ENCODE measurements around the gene VIPR2.

DNA sequence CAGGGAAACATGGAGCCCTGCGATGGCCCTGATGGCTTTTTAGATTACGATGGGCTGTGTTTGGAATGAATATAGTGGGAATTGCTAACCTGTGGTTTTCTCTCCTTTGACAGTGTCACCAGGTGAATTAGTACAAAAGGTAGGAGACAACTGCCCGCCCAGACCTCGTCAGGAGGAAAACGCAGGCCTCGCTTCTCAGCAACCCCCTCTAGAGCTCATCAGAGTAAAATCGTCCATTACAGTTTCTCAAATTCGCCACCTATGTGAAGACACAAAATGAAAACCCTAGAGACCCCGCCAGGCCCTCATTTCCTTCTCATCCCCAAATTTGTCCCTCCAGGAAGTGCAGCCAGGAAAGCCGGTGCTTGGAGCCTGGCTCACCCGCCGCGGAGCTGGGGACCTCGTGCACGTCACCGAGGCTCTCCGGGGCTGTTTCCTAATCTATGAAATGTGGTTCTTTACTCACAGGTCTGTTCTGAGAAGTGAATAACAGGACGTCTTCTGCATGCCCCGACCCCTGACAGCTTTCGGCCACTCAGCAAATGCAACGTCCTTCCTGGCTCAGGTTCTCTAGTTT is 143.7 kb downstream of the VIPR2 start:
- TF ChIP-seq ZFP30 (CRISPR knock-in tag; IDR thresholded peaks at IDR 0.05) (no peak), CSDC2 (CRISPR knock-in tag; IDR thresholded peaks at IDR 0.05) (no peak), OSR1 (CRISPR knock-in tag; IDR thresholded peaks at IDR 0.05) (no peak)
